PFSK-1 (cell line): ENCODE measurements around the gene IL5.

Experiments
- POLR2AphosphoS5 ChIP-seq: IDR thresholded peaks from 2 replicates; pipeline ENCODE4 v1.6.1; 2012; ENCODE audit warnings: low read depth, mild to moderate bottlenecking, control low read depth, low read length, moderate library complexity
- SIN3A ChIP-seq: IDR thresholded peaks from 2 replicates; pipeline ENCODE4 v1.6.1; 2012; ENCODE audit warnings: mild to moderate bottlenecking, low read length, moderate library complexity, borderline replicate concordance; ENCODE audit not compliant: insufficient read depth

DNA sequence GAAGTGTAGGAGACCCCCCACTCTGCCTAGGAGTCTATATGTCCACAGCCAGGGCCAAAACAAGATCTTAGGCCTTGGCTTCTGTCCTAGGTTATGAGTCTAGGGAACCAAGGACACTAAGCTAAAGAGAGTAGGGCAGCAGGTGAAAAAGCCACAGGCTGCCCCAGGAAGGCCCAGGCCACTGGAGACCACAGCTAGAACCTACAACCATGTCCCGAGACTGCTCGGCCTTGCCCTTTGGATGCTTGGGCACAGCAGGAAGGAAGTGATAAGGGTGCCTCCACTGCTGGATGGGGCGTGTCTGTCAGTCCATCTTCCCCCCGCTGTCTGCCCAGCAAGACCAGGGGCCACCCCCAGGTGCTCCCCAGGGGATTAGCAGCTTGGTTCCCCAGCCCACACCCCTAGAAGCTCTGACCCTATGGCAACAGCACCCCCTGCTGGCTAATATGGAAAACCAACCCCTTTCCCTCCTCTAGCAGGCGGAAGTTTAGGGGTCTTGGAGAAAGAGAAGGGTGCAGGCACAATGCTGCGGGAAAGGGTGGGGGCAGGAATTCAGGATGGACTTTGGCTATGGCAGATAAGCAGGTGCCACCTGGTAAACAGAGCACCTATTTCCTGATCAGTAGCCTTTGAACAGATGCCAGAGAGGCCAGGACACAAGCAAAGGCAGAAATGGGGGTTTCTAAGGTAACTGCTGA lies 42.2 kb downstream of the IL5 start:
- no peak for TF ChIP-seq SIN3A
- no peak for TF ChIP-seq POLR2AphosphoS5
